Retinal pigment epithelial cell (primary cell): ENCODE measurements around the gene SLC25A43.
A peak's percentile ranks its signal among the peaks of the same experiment; 100 is the strongest.
"Not testable (repeated sequence)": the region's sequence is repeated elsewhere in the genome, so short reads cannot be mapped to it uniquely, and the experiment has no call there.

ENCODE experiments used
- DNase-seq: peaks from one replicate; pipeline ENCODE4 v3.0.0-alpha.2; 2010; ENCODE audit warnings: low read depth
- H3K4me3 ChIP-seq: 2 replicates; pipeline ENCODE4 v1.5.1; 2011; ENCODE audit warnings: mild to moderate bottlenecking, low read length, control low read depth, moderate library complexity
- CTCF ChIP-seq: conservative IDR thresholded peaks from 2 replicates; pipeline ENCODE4 v1.5.1; 2011; ENCODE audit warnings: low read depth, low read length, control low read depth, inconsistent platforms

Gene SLC25A43

GRCh38 chrX:119398974-119399771 lies at the start of gene SLC25A43:
Gene SLC25A43 (plus strand): TSS chrX:119399336. CDS start chrX:119399404, 68 bp downstream.
- TF ChIP-seq CTCF = no peak
- H3K4me3 ChIP-seq = peak within 1 kb of the TSS; percentile 46
- DNase-seq = no peak

DNA sequence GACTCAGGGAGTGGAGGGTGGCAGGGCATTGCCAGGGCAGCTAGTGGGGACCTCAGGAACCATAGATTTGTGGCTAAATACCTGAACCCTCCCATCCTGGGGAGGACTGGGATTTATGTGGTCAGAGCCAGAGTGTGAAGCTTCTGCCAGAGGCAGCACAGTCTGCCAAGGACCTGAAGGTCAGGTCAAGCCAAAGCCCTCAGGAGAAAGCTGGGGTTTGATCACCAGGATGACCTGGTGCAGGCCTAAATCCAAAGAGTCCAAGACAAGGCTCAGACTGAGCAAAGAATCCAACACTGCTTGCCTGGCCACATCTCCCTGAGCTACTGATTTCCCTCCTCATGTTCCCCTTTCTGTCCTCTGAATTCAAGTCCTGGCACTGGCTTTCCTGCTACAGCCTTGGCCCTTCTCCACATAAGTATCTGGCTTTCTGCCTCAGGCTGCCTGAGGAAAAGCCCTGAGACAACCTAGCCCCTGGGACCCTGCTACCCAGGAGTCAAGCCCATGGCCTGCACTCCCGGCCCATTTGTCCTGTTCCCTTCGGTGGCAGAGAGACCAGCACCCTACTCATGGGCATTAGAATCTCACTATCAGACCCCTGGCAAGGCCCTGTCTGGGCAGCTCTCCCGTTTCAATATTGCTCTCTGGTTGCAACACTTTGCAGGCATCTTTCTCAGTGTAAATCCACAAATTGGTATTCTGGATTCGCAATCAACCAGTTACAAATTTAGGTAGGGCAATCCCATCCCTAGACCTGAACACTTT lies 39.3 kb upstream of the SLC25A43 start:
- no peak for DNase-seq
- TF ChIP-seq CTCF = no peak
- no peak overlapping the region for H3K4me3 ChIP-seq

- not testable (repeated sequence) for H3K4me3 ChIP-seq, DNase-seq
Measured at GRCh38 chrX:119361451-119361850, 37.7 kb upstream of the SLC25A43 start.

DNA sequence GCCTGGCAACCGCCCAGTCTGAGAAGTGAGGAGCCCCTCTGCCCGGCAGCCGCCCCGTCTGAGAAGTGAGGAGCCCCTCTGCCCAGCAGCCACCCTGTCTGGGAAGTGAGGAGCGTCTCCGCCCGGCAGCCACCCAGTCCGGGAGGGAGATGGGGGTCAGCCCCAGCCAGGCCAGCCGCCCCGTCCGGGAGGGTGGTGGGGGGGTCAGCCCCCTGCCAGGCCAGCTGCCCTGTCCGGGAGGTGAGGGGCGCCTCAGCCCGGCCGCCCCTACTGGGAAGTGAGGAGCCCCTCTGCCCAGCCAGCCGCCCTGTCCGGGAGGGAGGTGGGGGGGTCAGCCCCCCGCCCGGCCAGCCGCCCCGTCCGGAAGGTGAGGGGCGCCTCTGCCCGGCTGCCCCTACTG lies 37.1 kb upstream of the SLC25A43 start:
- not testable (repeated sequence) for DNase-seq, H3K4me3 ChIP-seq

GRCh38 chrX:119363391-119363790 lies 35.7 kb upstream of the SLC25A43 start:
- DNase-seq = no peak
- H3K4me3 ChIP-seq = no peak overlapping the region
- no peak for TF ChIP-seq CTCF

- not testable (repeated sequence) for H3K4me3 ChIP-seq, DNase-seq
Measured at GRCh38 chrX:119371861-119372260, 27.3 kb upstream of the SLC25A43 start.

DNA sequence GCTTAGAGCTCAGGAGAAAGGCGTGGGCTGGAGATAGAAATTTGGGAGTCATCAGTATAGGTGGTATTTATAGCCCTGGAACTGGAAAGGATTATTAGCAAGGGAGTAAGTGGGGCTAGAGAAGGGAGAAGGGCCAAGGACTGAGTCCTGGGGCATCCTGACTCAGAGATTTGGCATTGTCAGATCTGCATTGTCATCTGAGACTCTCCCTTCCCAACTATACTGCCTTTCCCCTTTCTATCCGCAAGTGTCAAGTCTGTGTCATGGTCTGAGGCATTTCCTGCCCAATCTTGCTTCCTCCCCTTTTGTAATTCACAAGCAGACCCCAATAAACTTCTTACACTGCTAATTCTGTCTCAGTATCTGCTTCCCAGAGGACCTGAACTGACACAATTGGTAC lies 24.4 kb upstream of the SLC25A43 start:
- TF ChIP-seq CTCF = no peak
- DNase-seq = no peak
- H3K4me3 ChIP-seq = no peak overlapping the region

- no peak for TF ChIP-seq CTCF
- no peak for DNase-seq
- no peak overlapping the region for H3K4me3 ChIP-seq
Measured at GRCh38 chrX:119375561-119375960, 23.6 kb upstream of the SLC25A43 start.
